Psoas muscle (tissue), 8 donors: Measurements from ENCODE around the gene P2RX4. TPM values are rescaled to one million over a fixed set of nuclear protein-coding genes. Genes with fewer than 3 reads are reported as not detected.
A peak's percentile ranks its signal among the peaks of the same experiment; 100 is the strongest.
"Not testable (repeated sequence)": the region's sequence is repeated elsewhere in the genome, so short reads cannot be mapped to it uniquely, and the experiment has no call there.

Source experiments
- ATAC-seq, 4 donors: fragments of 200-7000 bp; cut with Tn5 transposase; one replicate each; pipeline ENCODE4 v1.9.1; 2020; ENCODE audit warnings: moderate library complexity in 3 of 4, mild to moderate bottlenecking in 2 of 4
- DNase-seq, 2 donors: peaks; one replicate each; pipeline ENCODE4 v3.0.0-alpha.2; 2020
- H3K27ac ChIP-seq: fragments of 200-600 bp; one replicate; pipeline ENCODE4 v1.8.0; 2022
- H3K27me3 ChIP-seq, 3 donors: fragments of 200-600 bp in 1 of 3; one replicate each; pipeline versions ENCODE4 v1.6.1 to v1.8.0; 2013 to 2022; ENCODE audit warnings: low read length in 2 of 3, mild to moderate bottlenecking in 2 of 3, moderate library complexity in 1 of 3; ENCODE audit not compliant: insufficient read depth in 3 of 3
- H3K36me3 ChIP-seq, 2 donors: fragments of 200-600 bp in 1 of 2; one replicate each; pipeline versions ENCODE4 v1.6.1 to v1.8.0; 2013 to 2022; ENCODE audit warnings: low read depth in 1 of 2, mild to moderate bottlenecking in 1 of 2, moderate library complexity in 1 of 2; ENCODE audit not compliant: insufficient read depth in 1 of 2
- H3K4me1 ChIP-seq: fragments of 200-600 bp; one replicate; pipeline ENCODE4 v1.8.0; 2022
- H3K4me3 ChIP-seq: fragments of 200-600 bp; one replicate; pipeline ENCODE4 v1.8.0; 2022; ENCODE audit warnings: mild to moderate bottlenecking
- H3K9me3 ChIP-seq: fragments of 200-600 bp; one replicate; pipeline ENCODE4 v1.8.0; 2022
- CTCF ChIP-seq: fragments of 200-600 bp; IDR thresholded peaks from one replicate; pipeline ENCODE4 v1.8.0; 2022; ENCODE audit warnings: antibody characterized with exemption
- WGBS, 3 donors: extraction: QIAGEN DNeasy Blood & Tissue Kit; methylation state at CpG; one replicate each; pipeline versions ENCODE4 v1.1.6 to v1.1.7; 2013; 5-methylcytosine and 5-hydroxymethylcytosine counted together
- intact Hi-C, 2 donors: fragments of 100-400 bp; cut with DNase I; formaldehyde crosslinking; loops; one replicate each; pipeline versions ENCODE4 v1.11.0 to v1.14.2; 2022
- polyA plus RNA-seq, 3 donors: library from polyadenylated mRNA; stranded (reverse); fragments of 200-250 nt; gene quantifications; one replicate each; pipeline ENCODE4 v1.2.3, GENCODE V29; 2013
- total RNA-seq, 4 donors: library from RNA; stranded (reverse); fragmentation: NEBNext Ultra II Directional in 2 of 4; extraction: Animal tissue kit (Norgen Biotek cat#: 25700) in 2 of 4; gene quantifications; one replicate each; pipeline versions ENCODE4 v1.2.1 to v1.2.4, GENCODE V29; 2021 to 2023
- donor health status: healthy with polysubstance abuse.
- donor health status: DM: no; HTN: no; CAD: no; lungs with moderate emphysema.
- donor health status: Bipolar disorder and iron deficiency.
- donor health status: healthy.
- donor health status: DM: yes; HTN: yes; CAD: no.
- donor health status: DM: no; HTN: no; CAD: no.
- donor health status: DM: no; HTN: no; CAD: no.
- donor health status: DM: yes; HTN: yes; CAD: no.

P2RX4 gene
- total and polyA plus RNA-seq, 7 donors, result 1.1 to 3.4 (median 1.7) TPM

- no peaks in the 10 kb centered on the region for H3K4me1 ChIP-seq
- no peak for DNase-seq
- no peaks in the 10 kb centered on the region for H3K36me3 ChIP-seq
- no peaks in the 10 kb centered on the region for H3K27me3 ChIP-seq
- no peak for ATAC-seq
- H3K9me3 ChIP-seq, result no peaks in the 10 kb centered on the region
- intact Hi-C loops, result no loop called here
- no peak overlapping the region for H3K27ac ChIP-seq
- no peak for TF ChIP-seq CTCF
- no peak overlapping the region for H3K4me3 ChIP-seq
- 77 to 84% (median 78%) methylated on average over 14 of the region's 14 CpGs for WGBS, 3 donors
Measured at GRCh38 chr12:121202407-121203355, 7.2 kb upstream of the P2RX4 start.

GRCh38 chr12:121203482-121203881, 6.4 kb upstream of the P2RX4 start:
- H3K9me3 ChIP-seq, result no peaks in the 10 kb centered on the region
- H3K27me3 ChIP-seq, result no peaks in the 10 kb centered on the region
- DNase-seq (no peak), ATAC-seq (no peak)
- WGBS, 3 donors, result 71 to 83% (median 76%) methylated on average over 11 of the region's 11 CpGs
- H3K36me3 ChIP-seq, result no peaks in the 10 kb centered on the region
- intact Hi-C loops, result no loop called here
- no peaks in the 10 kb centered on the region for H3K4me1 ChIP-seq
- H3K4me3 ChIP-seq, result no peak overlapping the region
- no peak for TF ChIP-seq CTCF
- no peak overlapping the region for H3K27ac ChIP-seq

GRCh38 chr12:121205491-121205890, 4.4 kb upstream of the P2RX4 start:
- Histone ChIP-seq H3K27ac (no peak overlapping the region), H3K9me3 (no peaks in the 10 kb centered on the region), H3K4me3 (no peak overlapping the region), H3K27me3 (peaks cover 0 to 9% (median 0%) of the 10 kb centered on the region in 3 donors), H3K36me3 (no peaks in the 10 kb centered on the region), H3K4me1 (no peaks in the 10 kb centered on the region)
- TF ChIP-seq CTCF, result no peak
- intact Hi-C loops, result no loop called here
- DNase-seq (no peak), ATAC-seq (no peak)
- 53 to 60% (median 56%) methylated on average over 7 of the region's 7 CpGs for WGBS, 3 donors

GRCh38 chr12:121208571-121208970, 1.4 kb upstream of the P2RX4 start:
- H3K27me3 ChIP-seq, result peaks cover 0 to 24% (median 4%) of the 10 kb centered on the region in 3 donors
- intact Hi-C loops, H3K27ac ChIP-seq, H3K36me3 ChIP-seq, DNase-seq, H3K4me1 ChIP-seq, ATAC-seq, H3K9me3 ChIP-seq, H3K4me3 ChIP-seq: not testable (repeated sequence)
- WGBS, 3 donors, result 82 to 87% (median 86%) methylated on average over 10 of the region's 10 CpGs

- DNase-seq, result peak in 1 of 2 donors; percentile 39
- no peak for TF ChIP-seq CTCF
- WGBS, 3 donors, result 70 to 87% (median 76%) methylated on average over 15 of the region's 15 CpGs
- no peak overlapping the region for H3K27ac ChIP-seq
- H3K36me3 ChIP-seq, result no peaks in the 10 kb centered on the region
- no peak for ATAC-seq
- H3K27me3 ChIP-seq, result peaks cover 0 to 24% (median 4%) of the 10 kb centered on the region in 3 donors
- intact Hi-C loops, result no loop called here
- H3K4me3 ChIP-seq, result peak overlapping the region; percentile 69
- no peaks in the 10 kb centered on the region for H3K9me3 ChIP-seq
- H3K4me1 ChIP-seq, result no peaks in the 10 kb centered on the region
Measured at GRCh38 chr12:121209221-121209620, 708 bp upstream of the P2RX4 start.
